DND-41 (cell line): ENCODE data around the gene CACHD1.

Experiments
- ATAC-seq: fragments of 200-7000 bp; cut with Tn5 transposase; 3 replicates; pipeline ENCODE4 v1.9.1; 2021; ENCODE audit warnings: low read depth; ENCODE audit not compliant: insufficient read depth
- DNase-seq: peaks from one replicate; pipeline ENCODE4 v3.0.0-alpha.2; 2020
- H2AFZ ChIP-seq: 2 replicates; pipeline ENCODE4 v1.6.0; 2012; ENCODE audit warnings: low read depth, low read length
- H3K27ac ChIP-seq: 2 replicates; pipeline ENCODE4 v1.5.1; 2012; ENCODE audit warnings: low read length, inconsistent platforms
- H3K27me3 ChIP-seq: fragments of 200-600 bp; sonication (generic); 2 replicates; pipeline ENCODE4 v1.6.0; 2012; ENCODE audit warnings: low read length, mild to moderate bottlenecking, inconsistent platforms; ENCODE audit not compliant: insufficient read depth, poor library complexity
- H3K36me3 ChIP-seq: 2 replicates; pipeline ENCODE4 v1.5.1; 2012; ENCODE audit warnings: low read length, inconsistent platforms; ENCODE audit not compliant: insufficient read depth
- H3K4me1 ChIP-seq: 2 replicates; pipeline ENCODE4 v1.5.1; 2012; ENCODE audit warnings: mild to moderate bottlenecking, low read length; ENCODE audit not compliant: insufficient read depth
- H3K4me2 ChIP-seq: 2 replicates; pipeline ENCODE4 v1.6.0; 2012; ENCODE audit warnings: mild to moderate bottlenecking, moderate library complexity, low read length, inconsistent platforms; ENCODE audit not compliant: insufficient read depth
- H3K4me3 ChIP-seq, 2 experiments: fragments of 200-600 bp in 1 of 2; shearing (Covaris generic) in 1 of 2; 2 replicates each; pipeline ENCODE4 v1.5.1; 2012 to 2016; ENCODE audit warnings: inconsistent platforms in 2 of 2, low read length in 2 of 2, mild to moderate bottlenecking in 2 of 2, low read depth in 1 of 2, moderate library complexity in 1 of 2
- H3K79me2 ChIP-seq: 2 replicates; pipeline ENCODE4 v1.6.0; 2012; ENCODE audit warnings: low read length, inconsistent platforms; ENCODE audit not compliant: insufficient read depth
- H3K9ac ChIP-seq: 2 replicates; pipeline ENCODE4 v1.6.0; 2012; ENCODE audit warnings: low read depth, mild to moderate bottlenecking, inconsistent platforms, low read length, moderate library complexity
- H3K9me3 ChIP-seq: 2 replicates; pipeline ENCODE4 v1.5.1; 2012; ENCODE audit warnings: low read length, moderate library complexity, mild to moderate bottlenecking, inconsistent platforms; ENCODE audit not compliant: insufficient read depth, severe bottlenecking
- H4K20me1 ChIP-seq: 2 replicates; pipeline ENCODE4 v1.6.0; 2012; ENCODE audit warnings: low read length; ENCODE audit not compliant: insufficient read depth
- CTCF ChIP-seq: IDR thresholded peaks from 2 replicates; pipeline ENCODE4 v1.5.1; 2012; ENCODE audit warnings: borderline replicate concordance, low read length, moderate library complexity, mild to moderate bottlenecking; ENCODE audit not compliant: poor library complexity, severe bottlenecking; ENCODE audit errors: extremely low read depth
- EZH2 ChIP-seq: IDR thresholded peaks from 3 replicates; pipeline ENCODE4 v1.6.1; 2012; ENCODE audit warnings: borderline replicate concordance, low read depth, mild to moderate bottlenecking, moderate library complexity, low read length, inconsistent platforms; ENCODE audit not compliant: severe bottlenecking

The CACHD1 gene

GRCh38 chr1:64488862-64489261, 18.9 kb downstream of the CACHD1 start:
- H3K36me3 ChIP-seq = no peaks in the 10 kb centered on the region
- H3K4me2 ChIP-seq = no peak overlapping the region
- H3K27ac ChIP-seq = no peak overlapping the region
- no peak overlapping the region for H3K9ac ChIP-seq
- DNase-seq = no peak
- H3K9me3 ChIP-seq = no peaks in the 10 kb centered on the region
- H3K4me3 ChIP-seq = no peak overlapping the region
- no peak for ATAC-seq
- no peak overlapping the region for H2AFZ ChIP-seq
- TF ChIP-seq CTCF = no peak
- TF ChIP-seq EZH2 = no peak
- H3K4me1 ChIP-seq = no peaks in the 10 kb centered on the region
- no peaks in the 10 kb centered on the region for H3K27me3 ChIP-seq
- no peaks in the 10 kb centered on the region for H4K20me1 ChIP-seq
- no peaks in the 10 kb centered on the region for H3K79me2 ChIP-seq

DNA sequence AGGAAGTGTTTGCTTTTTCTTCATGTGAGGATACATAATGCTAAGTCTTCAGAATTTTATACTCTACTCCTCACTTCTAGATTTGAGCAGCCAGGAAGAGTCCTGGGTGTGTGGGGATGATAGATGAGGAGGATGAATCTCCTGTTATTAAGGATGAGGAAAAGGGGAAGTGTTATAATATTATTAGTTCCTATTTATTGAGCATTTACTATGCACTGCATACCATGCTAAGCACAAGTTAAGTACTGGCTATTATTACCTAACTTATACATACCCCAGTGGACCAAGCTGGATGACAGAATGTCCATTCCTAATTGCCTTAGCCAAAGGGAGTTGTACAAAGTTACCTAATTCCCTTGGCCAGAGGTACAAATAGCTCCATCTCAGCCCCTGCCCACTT, 19.8 kb downstream of the CACHD1 start:
- Histone ChIP-seq H2AFZ (no peak overlapping the region), H3K27ac (no peak overlapping the region), H3K27me3 (peaks cover 4% of the 10 kb centered on the region), H4K20me1 (no peaks in the 10 kb centered on the region), H3K4me1 (no peaks in the 10 kb centered on the region), H3K36me3 (no peaks in the 10 kb centered on the region), H3K79me2 (no peaks in the 10 kb centered on the region), H3K9ac (no peak overlapping the region), H3K9me3 (no peaks in the 10 kb centered on the region), H3K4me3 (no peak overlapping the region), H3K4me2 (no peak overlapping the region)
- DNase-seq = no peak
- TF ChIP-seq CTCF = no peak
- TF ChIP-seq EZH2 = no peak
- ATAC-seq = no peak

DNA sequence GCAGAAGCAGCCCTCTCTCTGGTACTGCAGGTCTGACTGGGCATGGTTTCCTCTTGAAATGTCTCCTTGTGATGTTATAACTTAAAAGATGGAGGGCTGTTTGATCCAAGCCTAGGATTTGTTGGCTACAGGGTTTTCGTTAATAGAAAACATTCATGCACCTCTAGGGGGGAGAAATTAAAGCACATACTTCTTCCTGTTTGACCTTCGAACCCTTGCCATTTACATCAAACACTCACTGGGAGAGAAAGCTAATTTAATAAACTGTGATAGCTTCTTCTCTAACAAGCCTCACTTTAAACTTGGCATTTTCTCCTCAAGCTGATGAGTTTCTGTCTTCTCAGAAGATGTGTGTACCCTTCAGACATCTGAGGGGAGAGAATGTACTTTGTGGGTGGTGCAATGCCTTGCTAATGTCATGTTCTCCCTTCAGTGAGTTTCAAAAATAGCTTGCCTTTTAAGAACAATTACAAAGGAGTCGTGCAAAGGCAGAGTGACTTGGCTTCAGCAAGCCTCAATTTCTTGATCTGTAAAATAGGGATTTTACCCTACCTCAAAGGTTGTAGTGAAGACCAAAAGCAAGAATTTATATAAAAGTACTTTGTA, 20.4 kb downstream of the CACHD1 start:
- Histone ChIP-seq H3K79me2 (no peaks in the 10 kb centered on the region), H3K4me1 (no peaks in the 10 kb centered on the region)

More for the DNA sequence above, 20.4 kb downstream of the CACHD1 start:
- no peak for TF ChIP-seq CTCF
- TF ChIP-seq EZH2 = no peak
- H3K4me2 ChIP-seq = no peak overlapping the region
- H3K9ac ChIP-seq = no peak overlapping the region
- peaks cover 4% of the 10 kb centered on the region for H3K27me3 ChIP-seq
- H3K9me3 ChIP-seq = no peaks in the 10 kb centered on the region
- H3K27ac ChIP-seq = no peak overlapping the region
- no peak overlapping the region for H3K4me3 ChIP-seq
- ATAC-seq (no peak), DNase-seq (no peak)
- H3K36me3 ChIP-seq = no peaks in the 10 kb centered on the region
- no peak overlapping the region for H2AFZ ChIP-seq
- no peaks in the 10 kb centered on the region for H4K20me1 ChIP-seq
